ENCODE measurements around the gene SKAP2.

Gene SKAP2

GRCh38 chr7:26910221-26910620, 45.8 kb upstream of the SKAP2 start:
- no peaks in the 10 kb centered on the region for H3K9me3 ChIP-seq (ENCODE audit: insufficient read depth, low read length, severe bottlenecking)
- H3K27me3 ChIP-seq (ENCODE audit: insufficient read depth, low read length, poor library complexity), result peaks cover 3% of the 10 kb centered on the region
- no peaks in the 10 kb centered on the region for H3K36me3 ChIP-seq (ENCODE audit: insufficient read depth, low read length)
- no peaks in the 10 kb centered on the region for H4K20me1 ChIP-seq (ENCODE audit: insufficient read depth, low read length)
- TF ChIP-seq CTCF (IDR thresholded peaks at IDR 0.05; ENCODE audit: borderline replicate concordance, extremely low read depth, low read length, poor library complexity, severe bottlenecking), result no peak
- no peaks in the 10 kb centered on the region for H3K4me1 ChIP-seq (ENCODE audit: insufficient read depth, low read length)
- no peak overlapping the region for H3K4me3 ChIP-seq (ENCODE audit: low read depth in 1 of 2, low read length in 2 of 2)
- no peak for DNase-seq
- H3K79me2 ChIP-seq (ENCODE audit: insufficient read depth, low read length), result no peaks in the 10 kb centered on the region
- H3K4me2 ChIP-seq (ENCODE audit: insufficient read depth, low read length), result no peak overlapping the region
- H3K27ac ChIP-seq (ENCODE audit: low read length), result no peak overlapping the region
- no peak overlapping the region for H3K9ac ChIP-seq (ENCODE audit: low read depth, low read length)
- no peak overlapping the region for H2AFZ ChIP-seq (ENCODE audit: low read depth, low read length)
- no peak for ATAC-seq (ENCODE audit: insufficient read depth, low read depth)

- Histone ChIP-seq H3K36me3 (ENCODE audit: insufficient read depth, low read length) (no peaks in the 10 kb centered on the region), H3K27ac (ENCODE audit: low read length) (no peak overlapping the region), H3K9me3 (ENCODE audit: insufficient read depth, low read length, severe bottlenecking) (no peaks in the 10 kb centered on the region), H3K9ac (ENCODE audit: low read depth, low read length) (no peak overlapping the region), H3K27me3 (ENCODE audit: insufficient read depth, low read length, poor library complexity) (peaks cover 11% of the 10 kb centered on the region), H3K4me1 (ENCODE audit: insufficient read depth, low read length) (no peaks in the 10 kb centered on the region), H3K4me3 (ENCODE audit: low read depth in 1 of 2, low read length in 2 of 2) (no peak overlapping the region), H3K4me2 (ENCODE audit: insufficient read depth, low read length) (no peak overlapping the region), H3K79me2 (ENCODE audit: insufficient read depth, low read length) (no peaks in the 10 kb centered on the region), H4K20me1 (ENCODE audit: insufficient read depth, low read length) (no peaks in the 10 kb centered on the region), H2AFZ (ENCODE audit: low read depth, low read length) (no peak overlapping the region)
- TF ChIP-seq EZH2 (IDR thresholded peaks at IDR 0.05; ENCODE audit: borderline replicate concordance, low read depth, low read length, severe bottlenecking) (no peak), CTCF (IDR thresholded peaks at IDR 0.05; ENCODE audit: borderline replicate concordance, extremely low read depth, low read length, poor library complexity, severe bottlenecking) (no peak)
- DNase-seq, result no peak
- no peak for ATAC-seq (ENCODE audit: insufficient read depth, low read depth)
These were observed 35.9 kb upstream of the SKAP2 start for GRCh38 chr7:26900251-26900650.

GRCh38 chr7:26899519-26899918, 35.1 kb upstream of the SKAP2 start:
- H3K4me1 ChIP-seq (ENCODE audit: insufficient read depth, low read length), result no peaks in the 10 kb centered on the region
- no peaks in the 10 kb centered on the region for H3K79me2 ChIP-seq (ENCODE audit: insufficient read depth, low read length)
- H3K36me3 ChIP-seq (ENCODE audit: insufficient read depth, low read length), result no peaks in the 10 kb centered on the region
- DNase-seq (no peak), ATAC-seq (ENCODE audit: insufficient read depth, low read depth) (no peak)
- H2AFZ ChIP-seq (ENCODE audit: low read depth, low read length), result no peak overlapping the region
- peaks cover 14% of the 10 kb centered on the region for H3K27me3 ChIP-seq (ENCODE audit: insufficient read depth, low read length, poor library complexity)
- H3K9me3 ChIP-seq (ENCODE audit: insufficient read depth, low read length, severe bottlenecking), result no peaks in the 10 kb centered on the region
- no peak overlapping the region for H3K4me3 ChIP-seq (ENCODE audit: low read depth in 1 of 2, low read length in 2 of 2)
- H3K9ac ChIP-seq (ENCODE audit: low read depth, low read length), result no peak overlapping the region
- no peaks in the 10 kb centered on the region for H4K20me1 ChIP-seq (ENCODE audit: insufficient read depth, low read length)
- TF ChIP-seq CTCF (IDR thresholded peaks at IDR 0.05; ENCODE audit: borderline replicate concordance, extremely low read depth, low read length, poor library complexity, severe bottlenecking), result no peak
- H3K4me2 ChIP-seq (ENCODE audit: insufficient read depth, low read length), result no peak overlapping the region
- H3K27ac ChIP-seq (ENCODE audit: low read length), result no peak overlapping the region

- H3K4me3 ChIP-seq (ENCODE audit: low read depth in 1 of 2, low read length in 2 of 2), result no peak overlapping the region
- TF ChIP-seq CTCF (IDR thresholded peaks at IDR 0.05; ENCODE audit: borderline replicate concordance, extremely low read depth, low read length, poor library complexity, severe bottlenecking) (no peak), EZH2 (IDR thresholded peaks at IDR 0.05; ENCODE audit: borderline replicate concordance, low read depth, low read length, severe bottlenecking) (no peak)
- H3K36me3 ChIP-seq (ENCODE audit: insufficient read depth, low read length), result no peaks in the 10 kb centered on the region
- no peak for ATAC-seq (ENCODE audit: insufficient read depth, low read depth)
- H3K9ac ChIP-seq (ENCODE audit: low read depth, low read length), result no peak overlapping the region
- no peaks in the 10 kb centered on the region for H3K79me2 ChIP-seq (ENCODE audit: insufficient read depth, low read length)
- no peak overlapping the region for H3K4me2 ChIP-seq (ENCODE audit: insufficient read depth, low read length)
- H3K9me3 ChIP-seq (ENCODE audit: insufficient read depth, low read length, severe bottlenecking), result no peaks in the 10 kb centered on the region
- H3K27me3 ChIP-seq (ENCODE audit: insufficient read depth, low read length, poor library complexity), result peaks cover 19% of the 10 kb centered on the region
- DNase-seq, result no peak
- no peak overlapping the region for H3K27ac ChIP-seq (ENCODE audit: low read length)
- no peaks in the 10 kb centered on the region for H4K20me1 ChIP-seq (ENCODE audit: insufficient read depth, low read length)
- no peaks in the 10 kb centered on the region for H3K4me1 ChIP-seq (ENCODE audit: insufficient read depth, low read length)
- no peak overlapping the region for H2AFZ ChIP-seq (ENCODE audit: low read depth, low read length)
These were observed 34.5 kb upstream of the SKAP2 start for GRCh38 chr7:26898891-26899290.
